ENCODE results near the gene CCDC68. TPM values are rescaled to one million over a fixed set of nuclear protein-coding genes. Genes with fewer than 3 reads are reported as not detected.

Gene CCDC68
- total RNA-seq, 3 donors from 2014 or later (not counting 1 experiment from before 2014, with no cell fraction given), result not detected

DNA sequence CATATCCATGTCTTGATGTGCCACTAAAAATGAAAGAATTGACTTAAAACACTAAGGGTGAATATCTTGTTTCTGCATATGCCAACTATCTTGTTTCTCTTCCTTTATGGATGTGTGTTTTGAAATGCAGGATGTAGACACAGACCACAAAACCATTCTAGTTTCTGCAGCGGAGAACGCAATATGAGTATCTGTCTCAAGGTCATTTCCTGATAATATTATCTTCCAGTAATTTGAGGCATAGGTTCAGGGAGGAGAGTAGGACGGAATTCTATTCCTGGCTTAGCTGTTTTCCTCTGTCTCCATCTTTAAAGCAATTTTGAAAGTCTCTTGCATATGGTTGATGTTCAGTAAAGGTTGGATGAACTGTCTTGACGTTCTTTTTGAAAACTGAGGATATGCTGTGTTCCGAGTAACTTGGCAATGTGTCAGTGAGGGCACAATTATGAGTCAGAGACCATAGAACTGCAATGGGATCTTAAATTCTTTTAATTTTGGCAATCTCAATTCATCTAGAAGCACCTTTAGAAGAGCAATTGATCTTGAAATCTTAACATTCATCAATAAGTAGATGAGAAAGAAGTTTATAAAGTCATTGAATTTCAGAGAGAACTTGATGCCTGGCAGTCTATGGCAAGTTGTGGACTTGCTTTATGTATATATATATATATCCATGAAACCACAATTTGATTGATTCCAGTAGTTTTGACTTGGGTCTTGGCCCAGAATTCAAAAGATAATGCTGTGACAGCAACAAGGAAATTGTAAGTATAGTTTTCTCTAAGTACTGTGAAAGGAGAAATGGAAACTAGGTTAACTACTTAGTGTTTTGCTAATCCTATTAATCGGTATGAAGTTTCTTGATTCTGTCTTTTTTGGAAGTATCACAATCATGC lies 106.2 kb downstream of the CCDC68 start:
- intact Hi-C loops (cut with micrococcal nuclease), result no loop called here
- WGBS (ENCODE audit: insufficient coverage), result 19% methylated on average over 6 of the region's 6 CpGs
- Mint-ChIP-seq H3K27ac (peak overlapping the region; percentile 50 to 69), H3K9me3 (no peaks in the 10 kb centered on the region), H3K4me3 (peak overlapping the region; percentile 55), H3K4me1 (peaks cover 47 to 57% of the 10 kb centered on the region in 2 donors), H3K36me3 (peaks cover 8% of the 10 kb centered on the region), H3K27me3 (ENCODE audit: low read depth in 2 of 2) (no peaks in the 10 kb centered on the region)
- Histone ChIP-seq H3K9me3 (ENCODE audit: control insufficient read depth, insufficient read depth, low read length) (no peaks in the 10 kb centered on the region), H3K4me3 (ENCODE audit: low read length) (no peak overlapping the region), H3K27ac (ENCODE audit: low read length) (no peak overlapping the region), H3K4me1 (ENCODE audit: control insufficient read depth, insufficient read depth, low read length) (no peaks in the 10 kb centered on the region), H3K36me3 (ENCODE audit: control insufficient read depth, insufficient read depth, low read length) (no peaks in the 10 kb centered on the region), H3K27me3 (ENCODE audit: control insufficient read depth, insufficient read depth, low read length) (no peaks in the 10 kb centered on the region)
- ATAC-seq (peak in 1 of 3 donors; percentile 46), DNase-seq (no peak)
- TF ChIP-seq, protein P1, sequence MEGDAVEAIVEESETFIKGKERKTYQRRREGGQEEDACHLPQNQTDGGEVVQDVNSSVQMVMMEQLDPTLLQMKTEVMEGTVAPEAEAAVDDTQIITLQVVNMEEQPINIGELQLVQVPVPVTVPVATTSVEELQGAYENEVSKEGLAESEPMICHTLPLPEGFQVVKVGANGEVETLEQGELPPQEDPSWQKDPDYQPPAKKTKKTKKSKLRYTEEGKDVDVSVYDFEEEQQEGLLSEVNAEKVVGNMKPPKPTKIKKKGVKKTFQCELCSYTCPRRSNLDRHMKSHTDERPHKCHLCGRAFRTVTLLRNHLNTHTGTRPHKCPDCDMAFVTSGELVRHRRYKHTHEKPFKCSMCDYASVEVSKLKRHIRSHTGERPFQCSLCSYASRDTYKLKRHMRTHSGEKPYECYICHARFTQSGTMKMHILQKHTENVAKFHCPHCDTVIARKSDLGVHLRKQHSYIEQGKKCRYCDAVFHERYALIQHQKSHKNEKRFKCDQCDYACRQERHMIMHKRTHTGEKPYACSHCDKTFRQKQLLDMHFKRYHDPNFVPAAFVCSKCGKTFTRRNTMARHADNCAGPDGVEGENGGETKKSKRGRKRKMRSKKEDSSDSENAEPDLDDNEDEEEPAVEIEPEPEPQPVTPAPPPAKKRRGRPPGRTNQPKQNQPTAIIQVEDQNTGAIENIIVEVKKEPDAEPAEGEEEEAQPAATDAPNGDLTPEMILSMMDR (IDR thresholded peaks at IDR 0.05), result no peak

Other genes starting within 250 kb of the CCDC68 start
- gene RAB27B, start 131.0 kb downstream of the CCDC68 start, total RNA-seq, result 10 to 100 TPM; 23.0 to 25.7 (median 24.0) TPM

Data from natural killer cell (primary cell).